ENCODE results near the gene KLHL1. TPM values are rescaled to one million over a fixed set of nuclear protein-coding genes. Genes with fewer than 3 reads are reported as not detected.

KLHL1 gene
- total and polyA plus RNA-seq, 2 donors from 2014 or later, result 0.13 TPM; not detected in 1

GRCh38 chr13:70125693-70126092 is 17.4 kb upstream of the KLHL1 start:
- H3K9me3 ChIP-seq (ENCODE audit: control insufficient read depth in 2 of 3, insufficient read depth in 1 of 3, low read length in 3 of 3), result no peaks in the 10 kb centered on the region
- no peak for FAIRE-seq

GRCh38 chr13:70117338-70117905 is 9.2 kb upstream of the KLHL1 start:
- Histone ChIP-seq H3K4me1 (ENCODE audit: control insufficient read depth in 2 of 3, insufficient read depth in 2 of 3, low read depth in 1 of 3, low read length in 3 of 3) (no peaks in the 10 kb centered on the region), H3K27me3 (ENCODE audit: control insufficient read depth, insufficient read depth, low read length) (no peaks in the 10 kb centered on the region), H3K9me3 (ENCODE audit: control insufficient read depth in 2 of 3, insufficient read depth in 1 of 3, low read length in 3 of 3) (no peaks in the 10 kb centered on the region), H3K9ac (ENCODE audit: low read length in 3 of 3) (no peak overlapping the region), H3K27ac (ENCODE audit: low read depth in 2 of 2, low read length in 2 of 2) (no peak overlapping the region), H3K36me3 (ENCODE audit: control insufficient read depth in 2 of 3, insufficient read depth in 3 of 3, low read length in 3 of 3) (no peaks in the 10 kb centered on the region), H3K4me3 (ENCODE audit: low read length in 3 of 3) (no peak overlapping the region)
- DNase-seq (no peak), FAIRE-seq (no peak)
- intact Hi-C loops (cut with DNase I), result no loop called here
- no peak for TF ChIP-seq CTCF (IDR thresholded peaks at IDR 0.05; ENCODE audit: borderline replicate concordance, extremely low read depth, insufficient read depth)

More at GRCh38 chr13:70125693-70126092, 17.4 kb upstream of the KLHL1 start:
- H3K9ac ChIP-seq (ENCODE audit: low read length in 3 of 3), result no peak overlapping the region
- intact Hi-C loops (cut with DNase I), result no loop called here
- no peaks in the 10 kb centered on the region for H3K36me3 ChIP-seq (ENCODE audit: control insufficient read depth in 2 of 3, insufficient read depth in 3 of 3, low read length in 3 of 3)
- H3K4me3 ChIP-seq (ENCODE audit: low read length in 3 of 3), result no peak overlapping the region
- H3K4me1 ChIP-seq (ENCODE audit: control insufficient read depth in 2 of 3, insufficient read depth in 2 of 3, low read depth in 1 of 3, low read length in 3 of 3), result no peaks in the 10 kb centered on the region
- H3K27me3 ChIP-seq (ENCODE audit: control insufficient read depth, insufficient read depth, low read length), result no peaks in the 10 kb centered on the region
- DNase-seq, result no peak
- TF ChIP-seq CTCF (IDR thresholded peaks at IDR 0.05; ENCODE audit: borderline replicate concordance, extremely low read depth, insufficient read depth), result no peak
- H3K27ac ChIP-seq (ENCODE audit: low read depth in 2 of 2, low read length in 2 of 2), result no peak overlapping the region

GRCh38 chr13:70107498-70108281 is 562 bp downstream of the KLHL1 start, which contains the start of gene ATXN8OS:
TSS of gene ATXN8OS (plus strand) at chr13:70107826.
- H3K4me3 ChIP-seq (ENCODE audit: low read length in 3 of 3), result peak within 1 kb of the TSS in 1 of 3 donors; percentile 19
- no peak within 1 kb of the TSS for H3K9ac ChIP-seq (ENCODE audit: low read length in 3 of 3)
- FAIRE-seq (no peak), DNase-seq (peak; percentile 43 to 67 (median 52))
- TF ChIP-seq CTCF (IDR thresholded peaks at IDR 0.05; ENCODE audit: borderline replicate concordance, extremely low read depth, insufficient read depth), result no peak
- H3K36me3 ChIP-seq (ENCODE audit: control insufficient read depth in 2 of 3, insufficient read depth in 3 of 3, low read length in 3 of 3), result no peaks in the 10 kb centered on the region
- H3K4me1 ChIP-seq (ENCODE audit: control insufficient read depth in 2 of 3, insufficient read depth in 2 of 3, low read depth in 1 of 3, low read length in 3 of 3), result peaks cover 0 to 3% (median 0%) of the 10 kb centered on the region in 3 donors
- no peaks in the 10 kb centered on the region for H3K9me3 ChIP-seq (ENCODE audit: control insufficient read depth in 2 of 3, insufficient read depth in 1 of 3, low read length in 3 of 3)
- peaks cover 4% of the 10 kb centered on the region for H3K27me3 ChIP-seq (ENCODE audit: control insufficient read depth, insufficient read depth, low read length)
- no peak within 1 kb of the TSS for H3K27ac ChIP-seq (ENCODE audit: low read depth in 2 of 2, low read length in 2 of 2)
- intact Hi-C loops (cut with DNase I), result no loop called here
